Left ventricle myocardium inferior (tissue), 1 donor: ENCODE measurements around the gene ZCCHC7. TPM values are rescaled to one million over a fixed set of nuclear protein-coding genes. Genes with fewer than 3 reads are reported as not detected.

Experiments
- DNase-seq: peaks from one replicate; pipeline ENCODE4 v3.0.0-alpha.2; 2020
- H3K27ac ChIP-seq: fragments of 200-600 bp; replicated peaks from 2 replicates; pipeline ENCODE4 v1.8.0; 2021
- H3K27me3 ChIP-seq: fragments of 200-600 bp; 2 replicates; pipeline ENCODE4 v1.8.0; 2021; ENCODE audit warnings: low read depth
- H3K36me3 ChIP-seq: fragments of 200-600 bp; 2 replicates; pipeline ENCODE4 v1.8.0; 2021
- H3K4me1 ChIP-seq: fragments of 200-600 bp; 2 replicates; pipeline ENCODE4 v1.8.0; 2021
- H3K4me3 ChIP-seq: fragments of 200-600 bp; 2 replicates; pipeline ENCODE4 v1.8.0; 2021; ENCODE audit warnings: mild to moderate bottlenecking, moderate library complexity
- H3K9me3 ChIP-seq: fragments of 200-600 bp; replicated peaks from 2 replicates; pipeline ENCODE4 v1.8.0; 2021
- CTCF ChIP-seq: fragments of 200-600 bp; IDR thresholded peaks from 2 replicates; pipeline ENCODE4 v1.8.0; 2021; ENCODE audit warnings: antibody characterized with exemption, mild to moderate bottlenecking, borderline replicate concordance
- intact Hi-C: fragments of 100-400 bp; cut with micrococcal nuclease; formaldehyde crosslinking; loops from one replicate; pipeline ENCODE4 v1.11.0; 2022
- total RNA-seq: library from RNA; stranded (reverse); fragmentation: NEBNext Ultra II Directional; extraction: Animal tissue kit (Norgen Biotek cat#: 25700); gene quantifications from one replicate; pipeline ENCODE4 v1.2.1, GENCODE V29; 2021
- donor health status: DM: no; HTN: yes; CAD: no; lungs with severe emphysema.

ZCCHC7 gene
- total RNA-seq, 1 donor from 2014 or later: 8.1 TPM

DNA sequence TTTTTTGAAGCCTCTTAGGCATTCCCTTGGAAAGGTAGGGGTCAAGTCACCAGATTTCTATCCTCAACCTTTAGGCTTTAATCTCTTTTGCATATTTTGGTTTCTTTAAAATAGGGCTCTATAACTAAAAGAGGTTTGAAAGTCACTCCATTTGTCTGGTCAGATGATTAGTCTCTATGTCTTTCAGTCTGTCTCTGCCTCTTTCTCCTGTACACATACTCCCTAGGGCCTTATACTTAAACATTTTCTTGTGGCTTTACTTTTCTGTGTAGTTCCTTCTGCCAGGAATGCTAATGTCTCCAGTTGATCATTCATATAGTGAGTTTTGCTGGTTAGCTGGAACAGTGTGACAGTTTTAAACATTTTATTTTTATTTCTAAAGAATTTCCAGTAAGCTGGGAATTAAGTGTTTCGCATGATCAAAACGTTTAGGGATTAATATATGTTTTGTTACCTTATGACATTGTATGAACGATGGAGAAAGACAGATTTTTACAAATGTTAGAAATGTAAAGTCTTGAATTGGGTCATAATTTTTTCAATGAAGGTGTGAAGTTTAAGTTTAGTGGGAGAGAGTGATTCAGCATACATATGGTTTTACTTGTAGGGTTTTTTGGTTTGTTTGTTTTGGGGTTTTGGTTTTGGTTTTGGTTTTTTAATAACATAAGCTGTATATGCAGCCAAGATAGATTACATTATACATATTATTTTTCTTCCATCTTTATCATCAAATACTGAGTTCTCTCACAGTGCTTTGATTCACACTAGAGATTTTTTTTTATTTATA, 90.6 kb downstream of the ZCCHC7 start:
- TF ChIP-seq CTCF: no peak
- Histone ChIP-seq H3K9me3 (no peaks in the 10 kb centered on the region), H3K36me3 (peaks cover 9% of the 10 kb centered on the region), H3K4me3 (no peak overlapping the region), H3K4me1 (peaks cover 14% of the 10 kb centered on the region), H3K27ac (no peak overlapping the region), H3K27me3 (no peaks in the 10 kb centered on the region)
- intact Hi-C loops: no loop called here
- DNase-seq: no peak

DNA sequence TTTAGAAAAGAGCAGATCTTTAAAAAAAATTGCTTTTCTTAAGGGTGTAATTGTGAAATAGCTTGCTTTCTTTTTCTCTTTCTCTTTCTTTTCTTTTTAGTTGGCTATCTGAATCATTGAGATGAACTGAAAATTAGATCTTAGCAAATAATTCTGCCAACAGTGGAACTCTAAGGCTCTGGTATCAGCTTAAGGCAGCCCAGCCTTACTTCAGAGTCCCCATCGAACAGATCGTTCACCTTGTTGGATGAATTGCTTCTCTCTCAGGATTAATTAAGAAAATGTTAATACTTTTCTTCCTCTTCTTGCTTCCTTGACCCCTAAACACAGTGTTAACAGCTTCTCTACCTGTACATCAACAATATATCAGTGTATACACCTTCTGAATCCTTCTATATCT, 92.1 kb downstream of the ZCCHC7 start:
- H3K27ac ChIP-seq: no peak overlapping the region
- intact Hi-C loops: no loop called here
- TF ChIP-seq CTCF: no peak
- H3K27me3 ChIP-seq: no peaks in the 10 kb centered on the region
- H3K4me3 ChIP-seq: no peak overlapping the region
- DNase-seq: no peak
- no peaks in the 10 kb centered on the region for H3K9me3 ChIP-seq
- H3K36me3 ChIP-seq: no peaks in the 10 kb centered on the region
- peaks cover 14% of the 10 kb centered on the region for H3K4me1 ChIP-seq

- Histone ChIP-seq H3K27me3 (no peaks in the 10 kb centered on the region), H3K4me1 (peaks cover 7% of the 10 kb centered on the region), H3K4me3 (no peak overlapping the region), H3K36me3 (no peaks in the 10 kb centered on the region), H3K9me3 (no peaks in the 10 kb centered on the region), H3K27ac (no peak overlapping the region)
- intact Hi-C loops: no loop called here
- DNase-seq: no peak
- TF ChIP-seq CTCF: no peak
Measured at GRCh38 chr9:37215381-37215780, 95.0 kb downstream of the ZCCHC7 start.

- H3K9me3 ChIP-seq: no peaks in the 10 kb centered on the region
- no peaks in the 10 kb centered on the region for H3K36me3 ChIP-seq
- no peak overlapping the region for H3K27ac ChIP-seq
- peaks cover 5% of the 10 kb centered on the region for H3K4me1 ChIP-seq
- DNase-seq: no peak
- no peak overlapping the region for H3K4me3 ChIP-seq
- no peaks in the 10 kb centered on the region for H3K27me3 ChIP-seq
- TF ChIP-seq CTCF: no peak
- intact Hi-C loops: no loop called here
Measured at GRCh38 chr9:37215830-37216229, 95.5 kb downstream of the ZCCHC7 start.

- Histone ChIP-seq H3K27ac (no peak overlapping the region), H3K4me1 (peaks cover 5% of the 10 kb centered on the region), H3K36me3 (no peaks in the 10 kb centered on the region), H3K27me3 (no peaks in the 10 kb centered on the region), H3K9me3 (no peaks in the 10 kb centered on the region), H3K4me3 (no peak overlapping the region)
- intact Hi-C loops: no loop called here
- TF ChIP-seq CTCF: no peak
- no peak for DNase-seq
Measured at GRCh38 chr9:37217161-37217560, 96.8 kb downstream of the ZCCHC7 start.
